DMS53 treated with DMSO at 0.1 percent for 48 hours (cell line): Measurements from ENCODE around the gene RGS2.

Source experiments
- DNase-seq: peaks from one replicate; lab custom pipeline; 2025; ENCODE audit not compliant: unreplicated experiment; lab: John Stamatoyannopoulos, UW

Gene RGS2

DNA sequence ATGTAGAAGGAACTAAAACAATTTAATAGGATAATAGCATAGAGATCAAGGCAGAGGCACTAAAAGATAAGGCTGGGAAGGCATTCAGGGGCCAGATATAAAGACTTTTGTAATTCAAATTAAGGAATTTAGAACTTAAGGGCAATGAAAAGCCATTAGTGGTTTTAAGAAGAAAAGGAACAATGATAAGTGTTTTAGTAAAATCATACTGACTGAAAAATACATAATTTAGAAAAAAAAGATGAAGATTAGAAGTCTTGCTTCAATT lies 14.1 kb upstream of the RGS2 start:
- no peak for DNase-seq

DNA sequence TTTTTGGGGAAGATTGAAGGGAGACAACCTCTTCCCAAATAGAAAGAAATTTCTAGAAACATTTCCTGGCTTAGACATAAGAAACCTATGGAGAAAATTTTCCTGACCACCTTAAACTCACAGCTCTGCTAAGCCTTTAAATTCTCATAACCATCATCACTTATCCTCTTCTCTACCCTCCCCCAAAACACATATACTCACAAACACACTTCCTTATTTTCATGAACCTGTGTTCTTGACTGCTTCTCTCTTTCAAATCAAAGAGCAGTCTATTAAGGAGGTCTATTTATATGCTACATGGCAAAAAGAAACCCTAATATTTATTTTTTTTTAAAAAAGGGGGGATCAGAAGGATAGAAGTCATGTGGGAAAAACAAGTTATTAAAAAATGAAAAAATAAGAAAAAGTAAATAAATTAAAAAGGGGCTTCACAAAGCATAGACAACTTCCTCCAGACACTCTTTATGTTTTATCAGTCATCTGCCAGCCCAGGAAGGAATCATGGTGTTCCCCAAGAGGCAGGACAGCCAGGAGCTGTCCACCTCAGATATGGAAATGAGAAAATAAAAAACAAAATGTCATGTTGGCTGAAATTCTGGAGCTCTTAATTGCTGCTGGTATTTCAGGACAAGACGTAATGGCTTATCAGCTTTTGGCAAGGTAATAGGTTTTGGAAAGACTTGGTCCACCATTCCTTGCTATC lies 12.8 kb upstream of the RGS2 start:
- DNase-seq, result no peak

DNA sequence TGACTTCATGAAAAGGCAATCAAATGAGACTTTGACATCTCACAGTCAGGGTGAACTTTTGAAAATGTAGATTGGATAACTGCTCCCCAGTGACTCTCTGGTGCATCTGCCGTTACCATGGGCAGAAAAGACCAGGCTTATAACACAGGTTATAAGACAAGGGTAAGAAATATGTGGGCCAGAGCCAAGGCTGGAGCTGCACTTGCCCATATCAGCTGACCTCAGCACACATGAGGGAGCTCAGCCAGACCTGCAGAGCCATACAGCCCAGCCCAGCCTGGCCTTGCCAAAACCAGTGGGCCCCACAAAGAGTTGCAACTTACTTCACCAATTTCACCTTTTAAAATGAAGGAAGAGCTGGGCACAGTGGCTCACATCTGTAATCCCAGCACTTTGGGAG lies 11.7 kb upstream of the RGS2 start:
- no peak for DNase-seq

DNA sequence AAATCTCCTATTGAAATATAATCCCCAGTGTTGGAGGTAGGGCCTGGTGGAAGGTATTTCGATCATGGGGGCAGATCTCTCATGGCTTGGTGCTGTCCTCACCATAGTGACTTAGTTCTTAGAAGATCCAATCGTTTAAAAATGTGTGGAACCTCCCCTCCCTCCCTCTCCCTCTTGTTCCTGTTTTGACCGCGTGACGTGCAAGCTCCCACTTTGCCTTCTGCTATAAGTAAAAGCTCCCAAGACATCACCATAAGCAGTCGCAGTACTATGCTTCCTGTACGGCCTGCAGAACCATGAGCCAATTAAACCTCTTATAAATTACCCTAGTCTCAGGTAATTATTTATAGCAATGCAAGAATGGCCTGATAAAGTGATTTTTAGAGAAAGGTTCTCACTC lies 10.9 kb upstream of the RGS2 start:
- DNase-seq, result no peak

DNA sequence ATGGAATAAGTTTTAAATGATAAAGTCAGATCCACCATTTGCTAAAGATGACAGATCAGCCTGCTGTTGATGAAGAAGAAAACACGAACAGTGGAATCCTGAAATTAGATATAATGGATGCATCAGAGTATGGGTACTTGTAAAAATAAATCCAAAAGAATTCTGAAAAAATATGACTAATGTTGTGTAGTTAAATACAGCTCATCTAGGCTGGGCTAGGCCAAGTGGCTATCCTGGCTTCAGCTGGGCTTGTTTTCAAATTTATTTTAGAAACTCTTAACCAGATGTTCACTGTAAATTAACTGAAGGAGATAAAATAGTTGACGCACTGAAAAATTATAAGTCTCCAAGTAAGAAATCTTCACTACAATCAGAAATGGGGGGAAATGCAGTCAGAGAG lies 7.4 kb upstream of the RGS2 start:
- no peak for DNase-seq

DNA sequence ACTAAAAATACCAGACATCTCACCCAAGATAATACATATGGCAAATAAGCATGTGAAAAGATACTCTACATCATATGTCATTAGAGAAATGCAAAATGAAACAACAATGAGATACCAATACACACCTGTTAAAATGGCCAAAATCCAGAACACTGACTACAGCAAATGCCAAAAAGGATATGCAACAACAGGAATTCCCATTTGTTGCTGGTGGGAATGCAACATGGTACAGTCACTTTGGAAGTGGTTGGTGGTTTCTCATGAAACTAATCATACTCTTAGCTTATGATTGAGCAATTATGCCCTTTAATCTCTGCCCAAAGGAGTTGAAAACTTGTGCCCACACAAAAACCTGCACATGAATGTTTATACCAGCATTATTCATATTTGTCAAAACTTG lies 6.4 kb upstream of the RGS2 start:
- no peak for DNase-seq

DNA sequence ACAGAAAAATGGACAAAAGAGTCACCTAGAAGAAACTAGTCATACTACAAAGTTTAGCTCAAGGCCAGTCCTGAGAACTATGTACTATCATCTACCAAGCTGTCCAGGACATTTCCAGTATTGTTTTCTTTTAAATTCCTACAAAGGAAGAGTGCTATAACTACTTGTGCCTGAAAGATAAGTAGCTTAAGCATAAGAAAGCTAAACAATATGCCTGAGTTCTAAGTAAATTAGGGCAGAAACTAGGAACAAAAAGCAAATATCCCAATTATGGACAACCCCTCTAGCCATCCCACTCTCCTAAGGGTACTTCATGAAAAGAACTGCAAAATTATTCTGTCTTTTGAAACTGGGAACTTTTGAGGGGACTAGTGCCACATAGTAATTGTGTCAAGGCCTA lies 5.3 kb upstream of the RGS2 start:
- no peak for DNase-seq

DNA sequence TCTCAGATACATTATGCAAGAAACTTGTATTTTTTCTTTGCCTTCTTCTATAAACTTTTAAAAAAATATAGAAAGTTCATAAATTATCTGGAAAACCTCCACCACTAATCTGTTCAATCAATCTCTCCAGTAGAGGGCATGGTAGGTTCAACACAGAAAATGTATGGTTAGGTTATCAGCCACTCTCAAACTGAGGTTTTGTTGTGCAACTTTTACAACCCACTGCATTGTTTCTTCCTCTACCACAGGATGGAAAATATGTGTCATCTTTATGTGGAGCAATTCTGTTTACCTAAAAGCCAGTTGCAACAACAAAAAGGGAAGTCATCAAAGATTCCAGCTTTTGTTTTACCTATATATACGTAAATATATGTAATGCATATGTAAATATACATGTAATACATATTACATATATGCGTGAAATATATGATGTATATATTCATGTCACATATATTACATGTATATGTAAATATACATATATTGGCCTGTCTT lies 3.0 kb upstream of the RGS2 start:
- peak; percentile 43 for DNase-seq

DNA sequence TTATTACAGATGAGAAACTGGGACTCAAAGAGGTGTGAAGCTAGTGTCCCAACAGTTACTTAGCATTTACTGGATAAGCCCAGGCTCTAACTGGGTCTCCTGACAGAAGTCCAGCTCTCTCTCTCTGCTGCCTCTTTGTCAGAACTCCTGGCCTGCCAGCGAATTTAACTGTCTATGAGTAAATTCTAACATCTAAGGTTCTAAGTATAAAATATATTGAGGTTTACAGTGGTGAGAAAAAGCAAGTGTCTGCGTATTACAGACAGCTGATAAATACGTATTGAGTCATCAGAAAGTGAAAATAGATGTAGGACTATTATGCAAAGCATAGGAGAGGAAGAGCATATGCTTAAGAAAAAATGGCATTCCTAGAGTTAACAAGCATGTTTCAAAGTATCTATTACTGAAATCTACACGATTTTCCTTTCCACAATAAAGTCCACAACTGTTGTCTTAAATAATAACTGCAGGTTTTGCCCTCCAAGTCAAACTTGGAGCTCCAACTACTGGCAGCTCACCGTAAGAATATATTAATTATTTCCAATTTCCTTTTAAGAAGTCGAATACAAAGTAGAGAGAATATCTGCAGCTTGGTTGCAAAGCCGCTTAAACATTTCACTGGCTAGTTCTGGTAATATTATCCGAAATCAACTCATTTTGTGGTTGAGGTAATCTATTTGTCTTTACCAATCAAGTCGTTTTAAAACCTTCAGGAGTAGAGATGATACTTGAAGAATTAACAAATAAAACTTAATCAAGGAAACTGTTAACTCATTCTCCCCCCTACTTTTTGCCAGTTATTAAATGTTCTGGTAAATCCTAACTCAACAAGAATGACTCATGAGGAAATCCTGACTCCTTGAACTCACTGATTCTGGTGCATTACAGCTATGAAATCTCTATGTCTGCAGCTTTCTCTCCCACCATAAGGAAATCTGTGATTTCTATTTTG lies 1.4 kb upstream of the RGS2 start:
- peak; percentile 47 for DNase-seq

DNA sequence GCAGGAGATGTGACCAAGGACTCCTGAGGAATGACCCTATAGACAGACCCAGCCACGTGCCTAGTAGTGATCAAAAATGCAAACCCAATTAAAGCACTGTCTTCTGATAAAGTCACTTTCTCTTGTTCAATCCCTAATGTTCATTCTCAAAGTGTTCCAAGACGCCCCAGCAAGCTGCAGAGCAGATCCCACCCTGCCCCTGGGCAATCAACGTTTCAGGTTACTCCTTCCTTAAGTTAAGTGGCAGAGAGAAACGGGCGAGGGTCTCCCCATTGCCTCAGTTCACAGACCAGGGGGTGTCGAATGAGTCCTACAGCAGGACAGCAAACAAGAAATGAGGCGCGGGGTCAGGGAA lies 699 bp upstream of the RGS2 start:
- no peak for DNase-seq

DNA sequence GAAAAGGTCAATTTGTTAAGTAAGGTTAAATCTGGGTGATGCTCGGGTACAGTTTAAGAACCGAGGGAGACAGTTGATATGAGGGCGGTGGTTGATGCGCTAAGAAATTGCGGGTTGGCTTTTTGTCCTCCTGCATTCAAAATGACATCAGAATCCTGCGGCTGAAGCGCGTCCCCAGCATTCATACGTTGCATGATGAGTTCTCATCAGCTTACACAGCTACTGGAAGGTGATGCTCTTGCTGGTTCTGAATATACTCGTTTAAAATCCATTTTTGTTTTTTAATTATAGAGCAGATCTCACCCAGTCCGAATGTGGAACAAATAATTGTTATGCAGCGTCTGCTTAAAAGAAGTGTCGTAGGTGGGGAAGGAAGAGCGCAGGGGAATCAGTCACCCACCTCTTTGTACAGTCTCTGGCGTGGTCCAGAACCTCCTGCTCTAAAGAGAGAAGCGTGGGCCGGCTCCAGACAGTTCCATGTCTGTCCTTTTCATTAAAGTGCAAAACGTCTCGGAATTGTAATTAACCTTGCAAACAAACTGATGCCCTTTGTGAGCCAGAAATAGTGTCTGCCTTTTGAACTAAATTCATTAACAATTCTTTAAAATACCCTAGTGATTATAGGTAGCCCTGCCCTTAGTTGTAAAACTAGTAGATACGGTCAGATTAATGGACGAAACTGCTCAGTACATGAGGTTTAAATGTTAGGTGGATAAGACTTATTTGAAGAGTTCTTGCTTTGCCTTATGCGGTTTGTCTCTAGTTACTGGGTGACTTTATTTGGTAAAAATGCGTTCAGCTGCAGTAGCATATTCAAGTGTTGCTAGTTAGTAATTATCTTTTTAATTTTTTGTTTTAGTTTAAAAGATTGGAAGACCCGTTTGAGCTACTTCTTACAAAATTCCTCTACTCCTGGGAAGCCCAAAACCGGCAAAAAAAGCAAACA lies 741 bp downstream of the RGS2 start:
- peak; percentile 40 for DNase-seq

DNA sequence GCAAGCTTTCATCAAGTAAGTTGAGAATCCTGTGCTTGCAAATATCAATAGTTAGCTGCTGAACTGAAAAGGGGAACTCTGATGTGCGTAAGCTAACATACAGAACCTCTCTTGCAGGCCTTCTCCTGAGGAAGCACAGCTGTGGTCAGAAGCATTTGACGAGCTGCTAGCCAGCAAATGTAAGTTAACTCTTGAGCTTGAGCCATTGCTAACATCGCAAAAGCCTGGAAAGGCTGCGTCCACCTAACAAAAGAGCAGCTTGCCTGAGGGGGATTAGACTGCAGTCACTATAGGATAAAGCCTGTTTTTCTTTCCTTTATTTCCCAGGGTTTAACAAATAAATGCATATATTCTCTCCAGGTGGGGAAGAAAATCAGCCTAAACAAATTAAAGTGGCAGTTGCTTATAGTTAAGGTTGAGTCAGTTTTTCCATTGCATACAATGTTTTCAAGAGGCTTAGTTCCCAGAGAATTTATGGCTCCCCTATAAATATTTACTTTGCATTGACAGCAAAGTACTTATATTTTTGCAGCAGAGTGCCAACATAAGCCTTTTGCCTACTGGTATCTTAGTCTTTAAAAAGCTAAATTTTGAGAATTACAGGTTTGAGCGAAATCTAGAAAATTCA lies 1.5 kb downstream of the RGS2 start:
- peak; percentile 17 for DNase-seq

DNA sequence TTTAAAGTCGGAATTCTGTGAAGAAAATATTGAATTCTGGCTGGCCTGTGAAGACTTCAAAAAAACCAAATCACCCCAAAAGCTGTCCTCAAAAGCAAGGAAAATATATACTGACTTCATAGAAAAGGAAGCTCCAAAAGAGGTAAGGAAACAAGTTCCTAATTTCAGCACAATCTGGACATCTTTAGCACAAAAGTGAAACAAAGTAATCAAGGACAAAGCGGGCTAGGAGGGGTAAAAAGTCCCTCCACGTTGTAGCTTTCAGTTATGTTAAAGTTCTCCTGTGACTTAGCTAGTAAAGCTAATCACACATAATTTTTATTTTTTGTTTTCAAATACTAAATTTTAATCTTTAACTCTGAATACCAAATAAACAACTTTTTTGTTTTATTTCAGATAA lies 2.2 kb downstream of the RGS2 start:
- no peak for DNase-seq

DNA sequence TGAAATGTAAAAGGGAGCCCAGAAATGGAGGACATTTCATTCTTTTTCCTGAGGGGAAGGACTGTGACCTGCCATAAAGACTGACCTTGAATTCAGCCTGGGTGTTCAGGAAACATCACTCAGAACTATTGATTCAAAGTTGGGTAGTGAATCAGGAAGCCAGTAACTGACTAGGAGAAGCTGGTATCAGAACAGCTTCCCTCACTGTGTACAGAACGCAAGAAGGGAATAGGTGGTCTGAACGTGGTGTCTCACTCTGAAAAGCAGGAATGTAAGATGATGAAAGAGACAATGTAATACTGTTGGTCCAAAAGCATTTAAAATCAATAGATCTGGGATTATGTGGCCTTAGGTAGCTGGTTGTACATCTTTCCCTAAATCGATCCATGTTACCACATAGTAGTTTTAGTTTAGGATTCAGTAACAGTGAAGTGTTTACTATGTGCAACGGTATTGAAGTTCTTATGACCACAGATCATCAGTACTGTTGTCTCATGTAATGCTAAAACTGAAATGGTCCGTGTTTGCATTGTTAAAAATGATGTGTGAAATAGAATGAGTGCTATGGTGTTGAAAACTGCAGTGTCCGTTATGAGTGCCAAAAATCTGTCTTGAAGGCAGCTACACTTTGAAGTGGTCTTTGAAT lies 2.9 kb downstream of the RGS2 start:
- DNase-seq, result no peak

DNA sequence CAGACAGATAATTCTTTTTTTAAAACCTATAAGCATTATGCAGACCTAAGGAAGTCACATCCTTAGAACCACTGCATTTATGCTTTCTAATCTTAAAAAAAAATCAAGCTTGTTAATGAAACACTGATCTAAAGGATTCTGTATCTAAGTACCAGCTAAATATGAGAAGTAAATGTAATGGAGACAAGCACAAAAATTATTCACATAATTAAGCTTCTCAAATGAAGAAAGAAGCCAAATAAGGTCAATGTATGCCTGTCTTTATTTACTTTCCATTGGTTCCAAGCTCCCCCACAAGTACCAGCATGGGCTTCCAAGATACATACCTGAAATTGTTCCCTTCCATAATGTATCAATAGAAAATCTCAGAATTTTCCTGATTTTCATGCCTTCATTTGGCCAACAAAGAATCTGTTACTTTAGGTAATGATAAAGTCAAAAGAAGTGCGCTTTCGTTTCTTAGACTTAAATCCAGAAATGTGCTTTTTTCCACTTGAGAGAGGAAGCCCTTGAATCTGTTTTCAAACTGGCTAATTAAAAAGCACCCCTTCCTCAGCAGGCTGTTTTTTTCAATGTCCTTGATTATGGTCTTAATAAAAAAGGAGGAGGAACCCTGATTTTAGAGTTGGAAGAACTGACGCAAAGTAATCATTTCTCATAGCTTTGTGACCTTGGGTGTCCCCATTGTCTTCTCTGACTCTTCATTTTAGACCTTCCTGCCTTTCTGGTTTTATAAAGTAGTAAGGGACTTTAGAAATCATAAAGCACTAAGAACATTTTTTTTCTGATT lies 3.8 kb downstream of the RGS2 start:
- no peak for DNase-seq

DNA sequence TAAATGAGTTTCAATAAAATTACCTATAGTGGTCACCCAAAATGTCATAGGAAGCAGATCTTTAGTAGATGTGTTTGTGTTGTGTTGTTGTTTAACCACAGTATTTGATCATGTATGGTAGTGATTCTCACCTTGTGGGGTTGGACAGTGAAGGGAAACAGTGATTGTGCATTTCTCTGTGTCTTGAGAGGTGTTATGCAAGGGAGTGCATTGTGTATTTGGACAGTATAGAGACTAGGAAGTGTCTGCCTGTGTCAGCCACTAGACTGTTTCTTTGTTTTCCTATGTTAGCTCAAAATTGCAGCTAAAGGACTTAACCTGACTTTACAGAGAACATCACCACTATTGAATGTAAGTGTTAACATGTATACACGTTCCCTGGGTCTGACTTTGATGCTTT lies 6.0 kb downstream of the RGS2 start:
- no peak for DNase-seq

DNA sequence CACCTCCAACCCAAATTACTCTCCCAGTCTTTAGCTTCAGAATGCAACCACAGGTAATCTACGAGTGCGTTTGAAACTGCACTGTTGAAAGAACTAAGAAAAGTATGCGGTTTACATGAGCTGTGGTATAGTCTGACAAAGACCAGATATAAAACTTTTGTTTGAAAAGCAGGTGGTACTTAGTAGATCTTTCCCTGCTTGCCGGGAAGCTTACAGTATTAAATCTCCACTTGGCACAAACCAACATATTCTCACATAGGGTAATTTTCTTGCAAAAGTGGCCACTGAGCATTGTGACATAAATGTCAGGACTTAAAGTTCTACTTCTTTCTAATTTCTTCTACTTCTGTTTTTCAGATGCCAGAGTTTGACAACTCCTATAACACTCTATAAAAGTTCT lies 8.4 kb downstream of the RGS2 start:
- no peak for DNase-seq

DNA sequence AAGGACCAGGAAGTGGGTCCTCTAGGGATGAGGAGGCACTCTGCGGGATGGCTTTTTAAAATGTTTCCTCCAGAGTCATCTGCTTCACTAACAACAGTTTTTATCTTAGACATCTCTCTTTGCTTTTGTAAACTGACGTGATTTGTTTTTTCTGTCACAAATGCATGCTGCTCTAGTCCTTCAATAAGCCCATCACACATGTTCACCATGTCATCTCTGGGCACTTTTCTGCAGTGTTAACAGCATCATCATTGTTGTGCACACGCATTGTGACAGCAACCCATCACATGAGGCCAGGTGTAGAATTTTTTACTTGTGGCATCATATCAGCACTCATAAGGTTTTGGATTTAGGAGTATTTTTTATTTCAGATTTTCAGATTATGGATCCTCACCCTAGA lies 12.5 kb downstream of the RGS2 start:
- no peak for DNase-seq

DNA sequence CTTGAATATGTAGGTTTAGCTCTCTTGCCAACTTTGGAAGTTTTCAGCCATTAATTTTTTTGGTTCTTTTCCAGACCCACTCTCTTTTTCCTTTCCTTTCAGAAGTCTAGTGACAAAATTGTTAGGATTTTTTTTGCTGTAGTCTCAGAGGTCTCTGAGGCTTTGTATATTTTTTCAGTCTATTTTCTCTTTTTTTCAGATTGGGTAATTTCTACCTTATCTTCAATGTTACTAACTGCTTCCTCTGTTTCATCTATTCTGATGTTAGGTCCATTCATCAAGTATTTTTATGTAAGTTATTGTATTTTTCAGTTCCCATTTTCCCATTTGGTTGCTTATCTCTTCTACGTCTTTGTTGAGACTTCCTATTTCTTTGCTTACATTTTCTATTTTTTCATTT lies 15.7 kb downstream of the RGS2 start:
- no peak for DNase-seq
